ENCODE data around the gene ACTR2. TPM values are rescaled to one million over a fixed set of nuclear protein-coding genes. Genes with fewer than 3 reads are reported as not detected.

The ACTR2 gene
- total and polyA plus RNA-seq, 9 of the 15 experiments (the other 6 are each of a cell fraction or from before 2014, with no cell fraction given): 47.3 to 239 (median 108) TPM

- TF ChIP-seq ZNF707 (CRISPR knock-in tag; conservative IDR thresholded peaks at IDR 0.05) (no peak), KLF13 (tag; IDR thresholded peaks at IDR 0.05; ENCODE audit: borderline replicate concordance, low read depth) (no peak), SMARCC2 (IDR thresholded peaks at IDR 0.05; ENCODE audit: low read depth) (no peak), NFATC3 (IDR thresholded peaks at IDR 0.05) (no peak), SP2 (IDR thresholded peaks at IDR 0.05; ENCODE audit: extremely low read depth, low read depth, low read length, poor library complexity, severe bottlenecking) (peak; percentile 79), ZNF398 (CRISPR knock-in tag; IDR thresholded peaks at IDR 0.05) (no peak), ZC3H8 (IDR thresholded peaks at IDR 0.05) (no peak), BCL6 (CRISPR knock-in tag; IDR thresholded peaks at IDR 0.05) (no peak), TCFL5 (CRISPR knock-in tag; conservative IDR thresholded peaks at IDR 0.05) (no peak), TCF15 (CRISPR knock-in tag; IDR thresholded peaks at IDR 0.05) (no peak), PYGO2 (tag; IDR thresholded peaks at IDR 0.05) (no peak), MAZ (CRISPR knock-in tag; conservative IDR thresholded peaks at IDR 0.05 in 1 of 2, IDR thresholded peaks at IDR 0.05 in 1 of 2) (peak; percentile 78 to 92), ZNF224 (CRISPR knock-in tag; IDR thresholded peaks at IDR 0.05) (no peak), RBM14 (IDR thresholded peaks at IDR 0.05; ENCODE audit: borderline replicate concordance, insufficient read depth, low read depth, low read length) (no peak), AFF1 (IDR thresholded peaks at IDR 0.05; ENCODE audit: low read depth in 1 of 2, partially characterized antibody in 2 of 2) (peak in 1 of 2 experiments; percentile 45), ZHX1 (conservative IDR thresholded peaks at IDR 0.05; ENCODE audit: low read length) (no peak), ILK (tag; IDR thresholded peaks at IDR 0.05; ENCODE audit: borderline replicate concordance, low read depth) (no peak), LCOR (CRISPR knock-in tag; IDR thresholded peaks at IDR 0.05) (no peak)
Measured at GRCh38 chr2:65227456-65228262, at the start of gene ACTR2 (continued).

All from K562 (cell line).